ENCODE results near the gene PARP14.
"Not testable (repeated sequence)": the region's sequence is repeated elsewhere in the genome, so short reads cannot be mapped to it uniquely, and the experiment has no call there.

The PARP14 gene

GRCh38 chr3:122727766-122728165, 47.1 kb downstream of the PARP14 start:
- no peak for DNase-seq

- DNase-seq: no peak
These were observed 47.5 kb downstream of the PARP14 start for GRCh38 chr3:122728186-122728585.

GRCh38 chr3:122728756-122729514, 48.3 kb downstream of the PARP14 start:
- DNase-seq: no peak

GRCh38 chr3:122730240-122730639, 49.6 kb downstream of the PARP14 start:
- DNase-seq: no peak

GRCh38 chr3:122732682-122733525, 52.3 kb downstream of the PARP14 start:
- not testable (repeated sequence) for DNase-seq

GRCh38 chr3:122739172-122739571, 58.5 kb downstream of the PARP14 start:
- DNase-seq: no peak

GRCh38 chr3:122742234-122742633, 61.6 kb downstream of the PARP14 start:
- no peak for DNase-seq

- DNase-seq: no peak
These were observed 63.0 kb downstream of the PARP14 start for GRCh38 chr3:122743581-122744120.

- no peak for DNase-seq
These were observed 64.9 kb downstream of the PARP14 start for GRCh38 chr3:122745369-122746021.

- DNase-seq: not testable (repeated sequence)
These were observed 66.7 kb downstream of the PARP14 start for GRCh38 chr3:122747295-122747694.

GRCh38 chr3:122748347-122748746, 67.7 kb downstream of the PARP14 start:
- DNase-seq: no peak

- no peak for DNase-seq
These were observed 74.3 kb downstream of the PARP14 start for GRCh38 chr3:122754929-122755328.

- no peak for DNase-seq
These were observed 74.9 kb downstream of the PARP14 start for GRCh38 chr3:122755491-122755890.

GRCh38 chr3:122758877-122759560, 78.4 kb downstream of the PARP14 start:
- no peak for DNase-seq

GRCh38 chr3:122760453-122761271, 80.0 kb downstream of the PARP14 start:
- DNase-seq: no peak

- no peak for DNase-seq
These were observed 85.8 kb downstream of the PARP14 start for GRCh38 chr3:122766430-122766829.

- DNase-seq: no peak
These were observed 87.1 kb downstream of the PARP14 start for GRCh38 chr3:122767540-122768372.

GRCh38 chr3:122770521-122771202, 90.0 kb downstream of the PARP14 start:
- no peak for DNase-seq

GRCh38 chr3:122772827-122773226, 92.2 kb downstream of the PARP14 start:
- no peak for DNase-seq

GRCh38 chr3:122773944-122774509, 93.4 kb downstream of the PARP14 start:
- DNase-seq: no peak
